ENCODE measurements around the gene CRIM1. TPM values are rescaled to one million over a fixed set of nuclear protein-coding genes. Genes with fewer than 3 reads are reported as not detected.

CRIM1 gene
- total RNA-seq, 4 donors from 2014 or later = 93.2 to 194 (median 119) TPM

- in situ Hi-C loops (cut with MboI; ENCODE audit: low sequenced_read_pairs in 4 of 4) (no loop called here), intact Hi-C loops (cut with DNase I; ENCODE audit: low total_unique reads) (no loop called here)
- H3K4me1 ChIP-seq = peaks cover 63 to 67% of the 10 kb centered on the region in 2 donors
- peaks cover 0 to 40% of the 10 kb centered on the region in 2 donors for H3K36me3 ChIP-seq
- TF ChIP-seq POLR2A (IDR thresholded peaks at IDR 0.05) = no peak
- no peak for TF ChIP-seq CTCF (IDR thresholded peaks at IDR 0.05 in 4 of 5, conservative IDR thresholded peaks at IDR 0.05 in 1 of 5)
- no peaks in the 10 kb centered on the region for H3K9me3 ChIP-seq
- H3K27ac ChIP-seq = peak overlapping the region; percentile 47 to 70 (median 64)
- ATAC-seq (peak in 1 of 2 donors; percentile 8), DNase-seq (no peak)
- no peak overlapping the region for H3K4me3 ChIP-seq
- no peaks in the 10 kb centered on the region for H3K27me3 ChIP-seq
These were observed 93.6 kb downstream of the CRIM1 start for GRCh38 chr2:36449213-36449612.

DNA sequence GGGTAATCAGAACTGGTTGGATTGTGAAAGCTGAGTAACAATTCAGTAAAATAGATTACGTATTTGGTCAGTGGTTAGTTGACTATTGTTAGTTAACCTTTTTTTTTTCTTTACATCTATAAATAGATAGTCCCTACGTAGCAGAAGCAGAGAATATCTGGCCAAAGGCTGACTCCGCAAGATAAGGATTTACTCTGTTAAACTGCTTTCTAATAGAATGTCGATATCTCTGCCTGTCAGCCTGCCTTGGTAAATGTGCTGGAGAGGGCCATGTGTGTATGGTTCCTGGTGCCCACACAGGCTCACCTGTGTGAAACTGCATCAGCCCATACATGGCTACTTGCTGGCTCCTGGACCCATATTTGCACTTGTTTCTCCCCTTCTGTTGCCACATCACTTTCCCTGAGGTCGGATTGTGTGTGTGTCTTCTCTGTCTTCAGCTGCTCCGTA is 94.4 kb downstream of the CRIM1 start:
- Histone ChIP-seq H3K36me3 (peaks cover 0 to 32% of the 10 kb centered on the region in 2 donors), H3K4me3 (peak overlapping the region in 1 of 4 donors; percentile 7), H3K4me1 (peaks cover 71 to 75% of the 10 kb centered on the region in 2 donors), H3K27me3 (no peaks in the 10 kb centered on the region), H3K9me3 (no peaks in the 10 kb centered on the region), H3K27ac (peak overlapping the region; percentile 47 to 70 (median 64))
- in situ Hi-C loops (cut with MboI; ENCODE audit: low sequenced_read_pairs in 4 of 4) = no loop called here
- peak in 1 of 2 donors; percentile 20 for DNase-seq
- intact Hi-C loops (cut with DNase I; ENCODE audit: low total_unique reads) = no loop called here
- ATAC-seq = peak; percentile 45 to 59
- TF ChIP-seq CTCF (IDR thresholded peaks at IDR 0.05 in 4 of 5, conservative IDR thresholded peaks at IDR 0.05 in 1 of 5) (no peak), POLR2A (IDR thresholded peaks at IDR 0.05) (no peak)

DNA sequence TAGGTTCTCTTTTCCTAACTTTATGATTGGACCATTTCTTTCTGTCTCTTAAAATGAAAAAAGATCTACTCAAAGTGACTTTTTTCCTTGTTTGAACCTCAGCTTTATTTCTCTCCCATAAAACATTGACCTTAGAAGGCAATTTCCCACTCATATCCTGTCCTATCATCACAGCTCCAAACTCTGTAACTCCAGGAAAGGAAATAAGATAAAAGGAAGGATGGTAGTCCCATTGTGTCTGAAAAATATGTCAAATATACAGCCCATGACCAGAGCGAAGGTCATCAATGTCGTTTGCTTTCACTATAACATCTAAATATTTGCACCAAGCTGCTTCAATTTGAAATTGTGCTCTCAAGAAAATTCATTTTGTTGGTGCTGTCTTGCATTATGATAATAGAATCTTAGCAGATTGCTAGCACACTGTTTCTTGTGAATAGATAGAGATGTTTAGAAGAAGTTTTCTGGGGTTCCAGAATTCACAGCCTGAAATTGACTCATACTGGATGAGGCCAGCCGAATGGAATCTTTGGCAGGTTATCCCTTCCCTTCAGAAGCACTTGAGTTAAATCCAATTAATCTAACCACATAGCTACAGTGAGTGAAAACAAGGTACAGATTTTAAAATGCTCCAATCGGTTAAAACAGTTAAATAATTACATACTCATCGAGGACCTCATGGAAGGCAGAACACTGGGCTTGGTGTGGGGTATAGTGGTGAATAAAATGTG is 95.1 kb downstream of the CRIM1 start:
- Histone ChIP-seq H3K9me3 (no peaks in the 10 kb centered on the region), H3K27me3 (no peaks in the 10 kb centered on the region), H3K27ac (peak overlapping the region; percentile 47 to 70 (median 64)), H3K36me3 (peaks cover 0 to 26% of the 10 kb centered on the region in 2 donors), H3K4me3 (peak overlapping the region in 1 of 4 donors; percentile 1), H3K4me1 (peaks cover 76 to 82% of the 10 kb centered on the region in 2 donors)
- in situ Hi-C loops (cut with MboI; ENCODE audit: low sequenced_read_pairs in 4 of 4) (no loop called here), intact Hi-C loops (cut with DNase I; ENCODE audit: low total_unique reads) (no loop called here)
- ATAC-seq = peak in 1 of 2 donors; percentile 47
- TF ChIP-seq CTCF (IDR thresholded peaks at IDR 0.05 in 4 of 5, conservative IDR thresholded peaks at IDR 0.05 in 1 of 5) = no peak
- TF ChIP-seq POLR2A (IDR thresholded peaks at IDR 0.05) = no peak
- no peak for DNase-seq

- Histone ChIP-seq H3K4me1 (peaks cover 85 to 90% of the 10 kb centered on the region in 2 donors), H3K27ac (peak overlapping the region; percentile 47 to 70 (median 64)), H3K9me3 (no peaks in the 10 kb centered on the region), H3K4me3 (no peak overlapping the region), H3K36me3 (peaks cover 0 to 18% of the 10 kb centered on the region in 2 donors), H3K27me3 (no peaks in the 10 kb centered on the region)
- in situ Hi-C loops (cut with MboI; ENCODE audit: low sequenced_read_pairs in 4 of 4) = no loop called here
- no peak for ATAC-seq
- TF ChIP-seq CTCF (IDR thresholded peaks at IDR 0.05 in 4 of 5, conservative IDR thresholded peaks at IDR 0.05 in 1 of 5) = no peak
- no peak for TF ChIP-seq POLR2A (IDR thresholded peaks at IDR 0.05)
- no peak for DNase-seq
- intact Hi-C loops (cut with DNase I; ENCODE audit: low total_unique reads) = no loop called here
These were observed 95.9 kb downstream of the CRIM1 start for GRCh38 chr2:36451512-36451911.
